GM12878 (cell line): ENCODE data around the gene EPN1. TPM values are rescaled to one million over a fixed set of nuclear protein-coding genes. Genes with fewer than 3 reads are reported as not detected.

Experiments used
- ATAC-seq: fragments of 200-7000 bp; cut with Tn5 transposase; 3 replicates; pipeline ENCODE4 v1.9.1; 2020; ENCODE audit warnings: mild to moderate bottlenecking, moderate library complexity
- BruUV-seq: library from RNA; stranded (reverse); fragments of 400-500 nt; replicated peaks from 2 replicates; lab custom pipeline; 2021; lab: Mats Ljungman, UMichigan
- CTCF ChIA-PET: fragments of 300-600 bp; sonication (Branson Sonifier 250); formaldehyde crosslinking; extraction: SDS; loops from one replicate; lab custom pipeline; 2021; ENCODE audit warnings: inconsistent platforms; lab: Yijun Ruan, JAX
- POLR2A ChIA-PET: fragments of 350-600 bp; formaldehyde crosslinking; extraction: SDS; loops from one replicate; lab custom pipeline; 2021; ENCODE audit warnings: inconsistent platforms; lab: Charles Lee
- RAD21 ChIA-PET: fragments of 300-600 bp; sonication (Branson Sonifier 250); formaldehyde crosslinking; loops from one replicate; lab custom pipeline; 2023; ENCODE audit warnings: antibody characterized with exemption; ENCODE audit not compliant: unreplicated experiment; lab: Charles Lee
- SMC1A ChIA-PET: fragments of 300-600 bp; sonication (Branson Sonifier 250); formaldehyde crosslinking; loops from one replicate; lab custom pipeline; 2023; ENCODE audit not compliant: unreplicated experiment, uncharacterized antibody; lab: Charles Lee
- DNase-seq: peaks from one replicate; pipeline ENCODE4 v3.0.0-alpha.2; 2011; ENCODE audit warnings: low read depth, low spot score
- FAIRE-seq: peaks from 3 replicates; lab custom pipeline; 2011; peaks lifted over from hg19 to GRCh38; lab: Jason Lieb, UNC
- H2AFZ ChIP-seq: 2 replicates; pipeline ENCODE4 v1.6.0; 2011; ENCODE audit warnings: low read depth, low read length, control low read depth; ENCODE audit not compliant: control insufficient read depth
- H3K27ac ChIP-seq: 2 replicates; pipeline ENCODE4 v1.5.1; 2011; ENCODE audit warnings: control low read depth; ENCODE audit not compliant: control insufficient read depth, insufficient read depth
- H3K27me3 ChIP-seq, 2 experiments: replicated peaks in 1 of 2; 2 replicates each; pipeline versions ENCODE4 v1.6.0 to v1.6.1; 2011; ENCODE audit warnings: low read length in 1 of 2; ENCODE audit not compliant: control insufficient read depth in 2 of 2, insufficient read depth in 2 of 2
- H3K36me3 ChIP-seq, 2 experiments: 2 replicates each; pipeline ENCODE4 v1.5.1; 2011; ENCODE audit warnings: low read length in 1 of 2; ENCODE audit not compliant: control insufficient read depth in 2 of 2, insufficient read depth in 2 of 2
- H3K4me1 ChIP-seq: 2 replicates; pipeline ENCODE4 v1.6.1; 2011; ENCODE audit warnings: mild to moderate bottlenecking, low read length, moderate library complexity, mixed read lengths; ENCODE audit not compliant: control insufficient read depth, insufficient read depth
- H3K4me2 ChIP-seq: 2 replicates; pipeline ENCODE4 v1.6.0; 2011; ENCODE audit warnings: control low read depth; ENCODE audit not compliant: control insufficient read depth, insufficient read depth
- H3K4me3 ChIP-seq: fragments of 200-600 bp; sonication (generic); 2 replicates; pipeline ENCODE4 v1.5.1; 2016
- H3K79me2 ChIP-seq: 2 replicates; pipeline ENCODE4 v1.6.0; 2011; ENCODE audit warnings: low read length; ENCODE audit not compliant: control insufficient read depth, insufficient read depth
- H3K9ac ChIP-seq: 2 replicates; pipeline ENCODE4 v1.8.0; 2011; ENCODE audit warnings: low read length, control low read depth, mixed read lengths; ENCODE audit not compliant: control insufficient read depth, insufficient read depth
- H3K9me3 ChIP-seq: replicated peaks from 3 replicates; pipeline ENCODE4 v1.5.1; 2011; ENCODE audit warnings: mild to moderate bottlenecking, low read length; ENCODE audit not compliant: control insufficient read depth, insufficient read depth
- H4K20me1 ChIP-seq: 2 replicates; pipeline ENCODE4 v1.6.0; 2011; ENCODE audit not compliant: control insufficient read depth, insufficient read depth
- CREB1 ChIP-seq: IDR thresholded peaks from 2 replicates; pipeline ENCODE4 v1.6.1; 2012; ENCODE audit warnings: low read depth, mild to moderate bottlenecking, inconsistent platforms
- KAT2A ChIP-seq: conservative IDR thresholded peaks from 2 replicates; pipeline ENCODE4 v1.6.1; 2011; ENCODE audit warnings: low read depth, low read length; ENCODE audit not compliant: control insufficient read depth
- POLR2A ChIP-seq: IDR thresholded peaks from 2 replicates; pipeline ENCODE4 v1.6.1; 2011; ENCODE audit warnings: low read depth, mild to moderate bottlenecking, low read length
- POU2F2 ChIP-seq: IDR thresholded peaks from 3 replicates; pipeline ENCODE4 v1.6.1; 2011; ENCODE audit warnings: low read depth, mild to moderate bottlenecking, low read length, borderline replicate concordance
- REST ChIP-seq: IDR thresholded peaks from 2 replicates; pipeline ENCODE4 v1.6.1; 2012; ENCODE audit warnings: mild to moderate bottlenecking, low read depth, low read length
- SRF ChIP-seq, 2 experiments: IDR thresholded peaks; 2 replicates each; pipeline ENCODE4 v1.6.1; 2011; ENCODE audit warnings: low read depth in 2 of 2, low read length in 2 of 2, mild to moderate bottlenecking in 1 of 2, moderate library complexity in 1 of 2
- TARDBP ChIP-seq: IDR thresholded peaks from 2 replicates; pipeline ENCODE4 v1.6.1; 2016; ENCODE audit warnings: borderline replicate concordance
- ZBTB4 ChIP-seq: fragments of 450-650 bp; formaldehyde crosslinking; IDR thresholded peaks from 2 replicates; pipeline ENCODE4 v1.4.0; 2022; ENCODE audit warnings: mild to moderate bottlenecking, moderate library complexity
- WGBS: methylation state at CpG from one replicate; pipeline ENCODE4 v1.1.6; 2016; ENCODE audit warnings: low lambda C conversion rate; ENCODE audit not compliant: insufficient replicate concordance, insufficient coverage; ENCODE audit errors: missing lambda C conversion rate; 5-methylcytosine and 5-hydroxymethylcytosine counted together
- in situ Hi-C: fragments of 300-500 bp; cut with MboI; formaldehyde crosslinking; loops from 9 replicates; pipeline ENCODE4 v1.14.3; 2018; ENCODE audit warnings: mixed read lengths
- intact Hi-C: fragments of 100-400 bp; cut with micrococcal nuclease; formaldehyde crosslinking; loops from one replicate; pipeline ENCODE4 v1.14.2; 2022; ENCODE audit not compliant: unreplicated experiment
- polyA plus RNA-seq, 11 experiments: library from polyadenylated mRNA; depleted of rRNA in 4 of 11; unstranded in 6 of 11; stranded (reverse) in 5 of 11; fragments of >200 nt; fragmentation: Nextera tagmentation in 4 of 11; fragmentation: Illumina TruSeq in 1 of 11; extraction: Ambion mirVana in 4 of 11; extraction: Trizol in 1 of 11; gene quantifications; 1 replicate in 1 of 11; 2 replicates in 10 of 11; pipeline versions ENCODE4 v1.2.1 to v1.2.3, GENCODE V29; 2011 to 2016; ENCODE audit warnings: inconsistent platforms in 2 of 11, missing spikeins in 2 of 11, low read depth in 1 of 11
- total RNA-seq, 4 experiments: library from RNA; depleted of rRNA in 3 of 4; stranded (reverse); fragments of >200 nt in 3 of 4; fragmentation: Illumina TruSeq in 1 of 4; extraction: Trizol in 1 of 4; gene quantifications; 2 replicates each; pipeline versions ENCODE4 v1.2.1 to v1.2.3, GENCODE V29; 2013 to 2021

EPN1 gene
- total and polyA plus RNA-seq, 10 of the 15 experiments (the other 5 are each of a cell fraction or from before 2014, with no cell fraction given): 0.11 to 88.5 (median 10.6) TPM

- H2AFZ ChIP-seq: no peak overlapping the region
- RAD21 ChIA-PET: no interaction called here
- no peak overlapping the region for H3K9ac ChIP-seq
- peaks cover 5% of the 10 kb centered on the region for H3K79me2 ChIP-seq
- 86% methylated on average over 20 of the region's 22 CpGs for WGBS
- ATAC-seq (no peak), DNase-seq (no peak), FAIRE-seq (no peak)
- no peaks in the 10 kb centered on the region for H3K27me3 ChIP-seq
- no peak overlapping the region for H3K4me3 ChIP-seq
- no peaks in the 10 kb centered on the region for H3K9me3 ChIP-seq
- SMC1A ChIA-PET: no interaction called here
- TF ChIP-seq POLR2A: peak; percentile 8; the same call in 1 of the 2 replicates
- TF ChIP-seq TARDBP: no peak
- in situ Hi-C loops (no loop called here), intact Hi-C loops (no loop called here)
- no peak overlapping the region for H3K4me2 ChIP-seq
- H4K20me1 ChIP-seq: peaks cover 12% of the 10 kb centered on the region
- no peak overlapping the region for H3K27ac ChIP-seq
- CTCF ChIA-PET: no interaction called here
- peaks cover 18 to 41% of the 10 kb centered on the region in 2 experiments for H3K36me3 ChIP-seq
- no peaks in the 10 kb centered on the region for H3K4me1 ChIP-seq
- POLR2A ChIA-PET: no interaction called here
- BruUV-seq: no TSS peak
These were observed 12.5 kb downstream of the EPN1 start for GRCh38 chr19:55687281-55688201.

GRCh38 chr19:55688422-55689218, 13.6 kb downstream of the EPN1 start:
- Histone ChIP-seq H3K9ac (no peak overlapping the region), H3K36me3 (peaks cover 22 to 47% of the 10 kb centered on the region in 2 experiments), H3K27ac (no peak overlapping the region), H3K4me2 (no peak overlapping the region), H3K4me3 (no peak overlapping the region), H4K20me1 (peaks cover 9% of the 10 kb centered on the region), H2AFZ (no peak overlapping the region), H3K79me2 (peaks cover 3% of the 10 kb centered on the region), H3K9me3 (no peaks in the 10 kb centered on the region), H3K27me3 (no peaks in the 10 kb centered on the region), H3K4me1 (no peaks in the 10 kb centered on the region)
- intact Hi-C loops: no loop called here
- WGBS: 72% methylated on average over 27 of the region's 27 CpGs
- CTCF ChIA-PET: no interaction called here
- DNase-seq: no peak
- peak; percentile 32 for ATAC-seq
- SMC1A ChIA-PET: no interaction called here
- in situ Hi-C loops: no loop called here
- BruUV-seq: no TSS peak
- POLR2A ChIA-PET: no interaction called here
- no peak for FAIRE-seq
- RAD21 ChIA-PET: no interaction called here
- TF ChIP-seq CREB1 (no peak), KAT2A (no peak), SRF (IDR thresholded peaks at IDR 0.05; ENCODE audit: low read depth in 2 of 2, low read length in 2 of 2) (no peak), ZBTB4 (CRISPR knock-in tag) (no peak), REST (no peak), POU2F2 (no peak)
